Activated CD8-positive, alpha-beta T cell treated with anti-CD3 and anti-CD28 coated beads for 36 hours (primary cell): ENCODE data around the gene GNAO1. TPM values are rescaled to one million over a fixed set of nuclear protein-coding genes. Genes with fewer than 3 reads are reported as not detected.

Source experiments
- ATAC-seq: fragments of 200-7000 bp; cut with Tn5 transposase; one replicate; pipeline ENCODE4 v1.10.0; 2021; ENCODE audit warnings: mild to moderate bottlenecking, moderate library complexity
- CTCF ChIA-PET: fragments of 350-600 bp; sonication (Branson Sonifier 250); formaldehyde crosslinking; loops from one replicate; lab custom pipeline; 2021; ENCODE audit warnings: antibody characterized with exemption; lab: Charles Lee
- POLR2A ChIA-PET: fragments of 350-600 bp; sonication (Branson Sonifier 250); formaldehyde crosslinking; loops from one replicate; lab custom pipeline; 2021; ENCODE audit warnings: antibody characterized with exemption; lab: Charles Lee
- DNase-seq: peaks from one replicate; pipeline ENCODE4 v3.0.0-alpha.2; 2020
- H3K27ac Mint-ChIP-seq: one replicate; pipeline ENCODE4 v1.8.0; 2021; ENCODE audit warnings: mild to moderate bottlenecking, mixed read lengths
- H3K27me3 Mint-ChIP-seq: one replicate; pipeline ENCODE4 v1.8.0; 2021; ENCODE audit warnings: mixed read lengths
- H3K36me3 Mint-ChIP-seq: one replicate; pipeline ENCODE4 v1.8.0; 2021; ENCODE audit warnings: low read depth, mixed read lengths
- H3K4me1 Mint-ChIP-seq: one replicate; pipeline ENCODE4 v1.8.0; 2021; ENCODE audit warnings: low read depth, mixed read lengths
- H3K4me3 Mint-ChIP-seq: one replicate; pipeline ENCODE4 v1.8.0; 2021; ENCODE audit warnings: mild to moderate bottlenecking, moderate library complexity, mixed read lengths
- H3K9me3 Mint-ChIP-seq: one replicate; pipeline ENCODE4 v1.8.0; 2021; ENCODE audit warnings: mixed read lengths
- intact Hi-C: fragments of 100-400 bp; cut with micrococcal nuclease; formaldehyde crosslinking; loops from one replicate; pipeline ENCODE4 v1.10.0; 2022
- total RNA-seq, 2 experiments: library from RNA; stranded (reverse); gene quantifications; one replicate each; pipeline ENCODE4 v1.2.3, GENCODE V29; 2021
- TF ChIP-seq, protein P1 (sequence below): fragments of 200-600 bp; IDR thresholded peaks from one replicate; pipeline ENCODE4 v1.8.0; 2022; ENCODE audit warnings: antibody characterized with exemption, mild to moderate bottlenecking

The GNAO1 gene
- total RNA-seq, 2 experiments from 2014 or later: 2.3 to 2.4 TPM

DNA sequence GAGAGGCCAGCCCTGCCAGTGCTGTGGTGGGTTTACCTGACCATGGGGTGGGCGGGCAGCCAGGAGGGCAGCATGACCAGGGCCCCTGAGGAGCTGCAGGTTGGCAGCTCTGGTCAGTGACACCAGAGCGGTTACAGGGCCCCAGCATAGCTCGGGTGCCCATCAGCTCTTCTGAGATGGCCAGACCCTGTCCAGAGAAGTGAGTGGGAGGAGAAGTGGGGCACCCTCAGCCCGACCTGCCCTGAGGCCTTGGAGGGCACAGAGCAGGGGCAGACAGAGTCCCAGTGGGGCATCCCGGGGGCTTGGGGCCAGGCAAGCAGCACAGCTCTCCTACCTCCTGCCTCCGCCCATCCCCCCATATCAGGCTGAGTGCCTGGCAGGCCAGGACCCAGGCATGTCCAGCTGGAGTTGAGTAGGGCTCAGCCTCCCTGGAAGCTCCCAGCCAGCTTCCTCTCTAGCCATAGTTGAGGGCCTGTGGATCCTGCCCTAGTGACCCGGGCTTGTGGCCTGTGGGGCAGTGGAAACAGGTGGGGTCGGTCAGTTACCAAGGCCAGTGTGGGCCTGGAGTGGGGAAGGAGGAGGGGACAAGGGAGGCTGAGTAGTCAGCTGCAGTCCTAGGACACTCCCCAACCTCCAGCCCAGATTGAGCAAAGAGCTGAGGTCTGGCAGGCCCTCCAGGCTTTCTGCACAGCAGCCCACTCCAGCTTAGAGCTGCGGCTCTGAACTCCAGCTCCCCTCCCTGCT, 150.5 kb downstream of the GNAO1 start:
- no peaks in the 10 kb centered on the region for H3K36me3 Mint-ChIP-seq
- POLR2A ChIA-PET: interaction anchor here (1.0 kb wide), 2 partner anchors 13 to 14 kb away, joined by 3 read pairs; no protein-coding TSS in a partner anchor
- intact Hi-C loops: no loop called here

DNA sequence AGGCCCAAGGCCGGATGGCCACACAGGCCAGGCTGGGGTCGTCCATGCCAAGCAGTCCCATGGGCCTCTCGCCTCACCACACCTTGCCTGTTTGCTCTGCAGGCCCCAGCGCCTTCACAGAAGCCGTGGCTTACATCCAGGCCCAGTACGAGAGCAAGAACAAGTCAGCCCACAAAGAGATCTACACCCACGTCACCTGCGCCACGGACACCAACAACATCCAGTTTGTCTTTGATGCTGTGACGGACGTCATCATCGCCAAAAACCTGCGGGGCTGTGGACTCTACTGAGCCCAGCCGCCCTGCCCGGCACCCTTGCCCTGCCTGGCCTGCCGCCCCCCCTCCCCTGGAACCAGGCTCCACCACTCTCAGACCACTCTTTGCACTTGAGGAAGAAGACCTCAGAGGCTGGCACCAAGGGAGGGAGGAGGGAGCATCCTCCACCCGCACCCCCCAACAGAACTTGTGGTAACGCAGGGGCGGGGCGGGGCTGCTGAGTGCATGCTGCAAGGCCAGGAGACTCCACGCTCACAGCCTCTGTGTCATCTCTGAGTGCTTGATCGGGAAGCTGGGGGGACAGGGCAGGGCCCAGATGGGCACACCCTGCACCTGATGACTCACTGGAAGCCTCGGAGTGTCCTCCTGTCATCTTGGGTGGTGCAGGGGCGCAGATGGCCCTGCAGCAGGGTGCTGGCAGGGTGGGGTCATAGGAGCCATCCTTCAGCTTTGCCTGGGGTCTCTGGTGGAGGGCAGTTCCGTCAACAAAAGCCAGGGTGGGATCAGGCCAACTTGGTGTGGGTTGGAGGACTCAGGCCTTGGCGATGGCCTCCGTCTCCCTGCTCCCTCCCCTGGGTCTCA, 152.6 kb downstream of the GNAO1 start:
- Mint-ChIP-seq H3K27ac (no peak overlapping the region), H3K4me3 (no peak overlapping the region), H3K27me3 (no peaks in the 10 kb centered on the region), H3K9me3 (no peaks in the 10 kb centered on the region), H3K4me1 (no peaks in the 10 kb centered on the region), H3K36me3 (no peaks in the 10 kb centered on the region)
- TF ChIP-seq, protein P1, sequence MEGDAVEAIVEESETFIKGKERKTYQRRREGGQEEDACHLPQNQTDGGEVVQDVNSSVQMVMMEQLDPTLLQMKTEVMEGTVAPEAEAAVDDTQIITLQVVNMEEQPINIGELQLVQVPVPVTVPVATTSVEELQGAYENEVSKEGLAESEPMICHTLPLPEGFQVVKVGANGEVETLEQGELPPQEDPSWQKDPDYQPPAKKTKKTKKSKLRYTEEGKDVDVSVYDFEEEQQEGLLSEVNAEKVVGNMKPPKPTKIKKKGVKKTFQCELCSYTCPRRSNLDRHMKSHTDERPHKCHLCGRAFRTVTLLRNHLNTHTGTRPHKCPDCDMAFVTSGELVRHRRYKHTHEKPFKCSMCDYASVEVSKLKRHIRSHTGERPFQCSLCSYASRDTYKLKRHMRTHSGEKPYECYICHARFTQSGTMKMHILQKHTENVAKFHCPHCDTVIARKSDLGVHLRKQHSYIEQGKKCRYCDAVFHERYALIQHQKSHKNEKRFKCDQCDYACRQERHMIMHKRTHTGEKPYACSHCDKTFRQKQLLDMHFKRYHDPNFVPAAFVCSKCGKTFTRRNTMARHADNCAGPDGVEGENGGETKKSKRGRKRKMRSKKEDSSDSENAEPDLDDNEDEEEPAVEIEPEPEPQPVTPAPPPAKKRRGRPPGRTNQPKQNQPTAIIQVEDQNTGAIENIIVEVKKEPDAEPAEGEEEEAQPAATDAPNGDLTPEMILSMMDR: no peak
- ChIA-PET POLR2A (no interaction called here), CTCF (no interaction called here)
- DNase-seq (no peak), ATAC-seq (no peak)
- intact Hi-C loops: no loop called here

More for the DNA sequence above, 150.5 kb downstream of the GNAO1 start:
- no peak overlapping the region for H3K4me3 Mint-ChIP-seq
- no peaks in the 10 kb centered on the region for H3K4me1 Mint-ChIP-seq
- TF ChIP-seq, protein P1: no peak
- H3K27ac Mint-ChIP-seq: no peak overlapping the region
- H3K27me3 Mint-ChIP-seq: no peaks in the 10 kb centered on the region
- DNase-seq: no peak
- CTCF ChIA-PET: interaction anchor here (0.5 to 1.1 kb wide), 2 partner anchors 14 to 34 kb away, joined by 3 read pairs; no protein-coding TSS in a partner anchor
- H3K9me3 Mint-ChIP-seq: no peaks in the 10 kb centered on the region
- no peak for ATAC-seq

DNA sequence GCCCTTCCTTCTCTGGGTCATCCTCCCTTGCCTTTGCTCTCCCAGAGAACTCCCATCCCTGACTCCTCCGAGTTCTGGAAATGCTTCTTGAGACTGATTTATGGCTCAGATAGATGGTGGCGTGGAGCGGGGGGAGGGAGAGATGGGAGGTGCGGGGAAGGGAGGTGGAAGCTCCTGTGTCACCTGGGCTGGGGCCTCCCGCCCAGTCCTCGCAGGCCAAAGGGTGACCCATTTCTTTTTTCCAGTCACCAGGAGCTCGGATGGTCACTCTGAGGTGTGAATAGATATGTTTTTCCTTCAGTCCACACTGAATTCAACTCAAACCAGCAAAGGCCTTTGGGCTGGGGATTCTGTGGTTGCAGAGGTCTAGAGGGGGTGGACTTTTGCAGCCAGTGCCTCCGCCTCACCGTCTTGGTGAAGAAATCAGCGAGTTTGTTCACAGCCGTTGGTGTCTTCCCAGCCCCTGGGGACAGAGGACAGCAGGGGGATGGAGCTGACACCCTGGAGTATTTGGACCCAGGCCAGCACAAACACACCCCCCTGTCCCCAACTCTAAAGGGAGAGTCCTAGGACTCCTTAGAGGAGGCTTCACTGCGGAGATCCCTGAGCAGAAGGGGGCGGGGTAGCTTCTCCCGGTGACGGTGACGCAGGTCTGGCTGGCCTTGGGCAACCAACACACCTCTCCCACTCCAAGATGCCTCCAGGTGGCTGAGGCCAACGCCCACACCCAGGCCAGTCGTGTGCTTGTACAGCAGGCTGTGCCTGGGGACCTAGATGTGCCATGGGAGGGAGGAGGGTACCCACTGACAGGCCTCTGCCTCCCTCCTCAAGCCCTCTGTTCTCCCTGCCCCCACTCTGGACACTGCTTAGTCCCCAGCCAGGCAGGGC, 153.5 kb downstream of the GNAO1 start:
- no peaks in the 10 kb centered on the region for H3K36me3 Mint-ChIP-seq
- ATAC-seq (no peak), DNase-seq (no peak)
- H3K9me3 Mint-ChIP-seq: no peaks in the 10 kb centered on the region
- no peak overlapping the region for H3K4me3 Mint-ChIP-seq
- H3K27me3 Mint-ChIP-seq: no peaks in the 10 kb centered on the region
- ChIA-PET CTCF (interaction anchor here (0.6 kb wide), 1 partner anchor 816 kb away, joined by 3 read pairs; no protein-coding TSS in a partner anchor), POLR2A (no interaction called here)
- TF ChIP-seq, protein P1: no peak
- no peaks in the 10 kb centered on the region for H3K4me1 Mint-ChIP-seq
- no peak overlapping the region for H3K27ac Mint-ChIP-seq
- intact Hi-C loops: no loop called here

DNA sequence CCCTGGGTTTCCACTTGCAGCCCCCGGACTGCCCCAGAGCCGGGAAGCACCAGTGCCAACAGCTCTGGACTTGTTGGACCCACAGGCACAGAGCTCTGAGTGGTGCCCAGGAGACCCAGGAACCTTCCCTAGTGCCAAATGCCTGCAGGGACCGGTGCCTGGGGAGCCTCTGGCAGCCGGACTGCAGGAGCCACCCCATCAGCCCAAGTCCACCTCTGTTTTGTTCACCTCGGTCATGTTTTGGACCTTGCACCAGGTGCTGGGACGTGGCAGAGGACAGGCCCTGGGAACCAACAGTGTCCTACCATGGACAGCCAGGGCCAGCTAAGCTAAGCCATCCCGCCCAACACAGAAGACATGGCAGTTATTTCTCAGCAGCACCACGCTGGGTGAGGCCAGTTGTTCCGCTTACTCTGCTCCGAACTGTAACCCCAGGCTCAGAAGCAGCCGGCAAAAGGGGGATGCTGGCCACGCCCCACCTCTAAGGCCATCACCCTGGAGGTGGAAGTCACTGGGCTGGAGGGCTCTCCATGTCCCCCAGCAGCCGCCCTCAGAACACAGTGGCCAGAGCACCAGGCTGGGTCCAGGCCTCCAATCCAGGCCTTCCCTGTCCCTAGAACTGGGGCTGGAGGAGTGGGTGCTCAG, 154.2 kb downstream of the GNAO1 start:
- intact Hi-C loops: no loop called here
- POLR2A ChIA-PET: no interaction called here
- no peak overlapping the region for H3K4me3 Mint-ChIP-seq
- DNase-seq (no peak), ATAC-seq (no peak)
- no peak overlapping the region for H3K27ac Mint-ChIP-seq
- TF ChIP-seq, protein P1: no peak
- H3K9me3 Mint-ChIP-seq: no peaks in the 10 kb centered on the region
- no peaks in the 10 kb centered on the region for H3K4me1 Mint-ChIP-seq
- H3K27me3 Mint-ChIP-seq: no peaks in the 10 kb centered on the region
- no peaks in the 10 kb centered on the region for H3K36me3 Mint-ChIP-seq
- CTCF ChIA-PET: interaction anchor here (0.6 to 1.5 kb wide), 2 partner anchors 11 to 817 kb away, joined by 3 to 4 read pairs; no protein-coding TSS in a partner anchor
